Upper lobe of left lung (tissue), 6 donors: Measurements from ENCODE around the gene BIN2. TPM values are rescaled to one million over a fixed set of nuclear protein-coding genes. Genes with fewer than 3 reads are reported as not detected.

Experiments
- ATAC-seq, 2 donors: fragments of 200-7000 bp; cut with Tn5 transposase; one replicate each; pipeline ENCODE4 v1.9.1; 2022; ENCODE audit warnings: mild to moderate bottlenecking in 2 of 2, moderate library complexity in 2 of 2; ENCODE audit not compliant: low FRiP score in 2 of 2
- DNase-seq, 2 donors: peaks; one replicate each; pipeline ENCODE4 v3.0.0-alpha.2; 2019 to 2020
- H3K27ac ChIP-seq, 4 donors: fragments of 200-600 bp; sonication (generic); one replicate each; pipeline ENCODE4 v1.5.1; 2016 to 2019
- H3K27me3 ChIP-seq, 4 donors: fragments of 200-600 bp; sonication (generic); one replicate each; pipeline ENCODE4 v1.5.1; 2017 to 2019
- H3K36me3 ChIP-seq, 4 donors: fragments of 200-600 bp; sonication (generic); one replicate each; pipeline ENCODE4 v1.5.1; 2016 to 2019
- H3K4me1 ChIP-seq, 4 donors: fragments of 200-600 bp; sonication (generic); one replicate each; pipeline ENCODE4 v1.5.1; 2018 to 2019
- H3K4me3 ChIP-seq, 4 donors: fragments of 200-600 bp; sonication (generic); one replicate each; pipeline ENCODE4 v1.5.1; 2017 to 2019; ENCODE audit warnings: mild to moderate bottlenecking in 2 of 4, moderate library complexity in 1 of 4
- H3K9me3 ChIP-seq, 4 donors: fragments of 200-600 bp; sonication (generic); one replicate each; pipeline ENCODE4 v1.5.1; 2018 to 2019
- CTCF ChIP-seq, 6 experiments: fragments of 450-650 bp in 4 of 6; fragments of 200-600 bp in 2 of 6; sonication (generic) in 2 of 6; IDR thresholded peaks; one replicate each; pipeline ENCODE4 v1.5.1; 2016 to 2019; ENCODE audit warnings: antibody characterized with exemption in 6 of 6
- EP300 ChIP-seq, 4 donors: sonication (generic); formaldehyde crosslinking; IDR thresholded peaks; one replicate each; pipeline ENCODE4 v1.5.1; 2017; ENCODE audit warnings: antibody characterized with exemption in 4 of 4, control low read depth in 2 of 4
- POLR2A ChIP-seq, 4 donors: fragments of 450-650 bp; IDR thresholded peaks; one replicate each; pipeline ENCODE4 v1.5.1; 2016 to 2017; ENCODE audit warnings: antibody characterized with exemption in 4 of 4, mild to moderate bottlenecking in 2 of 4
- POLR2AphosphoS5 ChIP-seq, 2 donors: sonication (generic); formaldehyde crosslinking; IDR thresholded peaks; one replicate each; pipeline ENCODE4 v1.5.1; 2017; ENCODE audit warnings: antibody characterized with exemption in 2 of 2
- WGBS, 2 donors: methylation state at CpG; one replicate each; pipeline ENCODE4 v1.1.5; 2017 to 2018; 5-methylcytosine and 5-hydroxymethylcytosine counted together
- total RNA-seq, 6 donors: library from RNA; depleted of rRNA in 4 of 6; stranded (reverse); fragments of >200 nt in 4 of 6; gene quantifications; one replicate each; pipeline versions ENCODE4 v1.1.0 to v1.2.1, GENCODE V29; 2016 to 2021
- donor health status: DM: no; HTN: no; CAD: no; lungs with moderate emphysema.
- donor health status: DM: no; HTN: yes; CAD: no; lungs with severe emphysema.

Gene BIN2
- total RNA-seq, 6 donors from 2014 or later, result 16.5 to 54.5 (median 30.6) TPM

- WGBS, 2 donors, result 89 to 91% methylated on average over 6 to 11 of the region's 11 CpGs
- Histone ChIP-seq H3K4me1 (peaks cover 0 to 4% (median 2%) of the 10 kb centered on the region in 4 donors), H3K9me3 (no peaks in the 10 kb centered on the region), H3K36me3 (no peaks in the 10 kb centered on the region), H3K27me3 (no peaks in the 10 kb centered on the region), H3K4me3 (no peak overlapping the region), H3K27ac (no peak overlapping the region)
- ATAC-seq (no peak), DNase-seq (peak in 1 of 2 donors; percentile 44)
- TF ChIP-seq CTCF (IDR thresholded peaks at IDR 0.05) (no peak), POLR2AphosphoS5 (IDR thresholded peaks at IDR 0.05) (no peak), POLR2A (IDR thresholded peaks at IDR 0.05) (no peak), EP300 (IDR thresholded peaks at IDR 0.05) (no peak)
Observed at GRCh38 chr12:51364001-51364400, 40.0 kb upstream of the BIN2 start.

- H3K27me3 ChIP-seq, result no peaks in the 10 kb centered on the region
- ATAC-seq (no peak), DNase-seq (no peak)
- no peaks in the 10 kb centered on the region for H3K36me3 ChIP-seq
- no peak overlapping the region for H3K4me3 ChIP-seq
- no peaks in the 10 kb centered on the region for H3K9me3 ChIP-seq
- WGBS, 2 donors, result 72 to 74% methylated on average over 2 of the region's 2 CpGs
- no peak overlapping the region for H3K27ac ChIP-seq
- no peak for TF ChIP-seq CTCF (IDR thresholded peaks at IDR 0.05)
- TF ChIP-seq EP300 (IDR thresholded peaks at IDR 0.05), result no peak
- no peak for TF ChIP-seq POLR2A (IDR thresholded peaks at IDR 0.05)
- no peak for TF ChIP-seq POLR2AphosphoS5 (IDR thresholded peaks at IDR 0.05)
- H3K4me1 ChIP-seq, result no peaks in the 10 kb centered on the region
Observed at GRCh38 chr12:51362747-51363342, 38.9 kb upstream of the BIN2 start.

GRCh38 chr12:51362307-51362706 is 38.3 kb upstream of the BIN2 start:
- H3K27ac ChIP-seq, result no peak overlapping the region
- H3K9me3 ChIP-seq, result no peaks in the 10 kb centered on the region
- no peaks in the 10 kb centered on the region for H3K36me3 ChIP-seq
- ATAC-seq (no peak), DNase-seq (no peak)
- no peak overlapping the region for H3K4me3 ChIP-seq
- WGBS, 2 donors, result 80 to 85% methylated on average over 2 to 6 of the region's 6 CpGs
- TF ChIP-seq EP300 (IDR thresholded peaks at IDR 0.05), result no peak
- no peak for TF ChIP-seq POLR2A (IDR thresholded peaks at IDR 0.05)
- no peak for TF ChIP-seq CTCF (IDR thresholded peaks at IDR 0.05)
- no peak for TF ChIP-seq POLR2AphosphoS5 (IDR thresholded peaks at IDR 0.05)
- H3K27me3 ChIP-seq, result no peaks in the 10 kb centered on the region
- H3K4me1 ChIP-seq, result no peaks in the 10 kb centered on the region

- Histone ChIP-seq H3K36me3 (no peaks in the 10 kb centered on the region), H3K27ac (no peak overlapping the region), H3K27me3 (no peaks in the 10 kb centered on the region), H3K9me3 (no peaks in the 10 kb centered on the region), H3K4me3 (no peak overlapping the region), H3K4me1 (no peaks in the 10 kb centered on the region)
- DNase-seq (no peak), ATAC-seq (no peak)
- 87 to 90% methylated on average over 7 to 8 of the region's 8 CpGs for WGBS, 2 donors
- TF ChIP-seq EP300 (IDR thresholded peaks at IDR 0.05) (no peak), POLR2AphosphoS5 (IDR thresholded peaks at IDR 0.05) (no peak), CTCF (IDR thresholded peaks at IDR 0.05) (no peak), POLR2A (IDR thresholded peaks at IDR 0.05) (no peak)
Observed at GRCh38 chr12:51361161-51362016, 37.4 kb upstream of the BIN2 start.
